HEK293 (cell line): ENCODE data around the gene FGF19.

Source experiments
- YY1 ChIP-seq: fragments of 450-650 bp; formaldehyde crosslinking; IDR thresholded peaks from 2 replicates; pipeline ENCODE4 v1.5.1; 2018; ENCODE audit warnings: missing biosample characterization, missing genetic modification characterization
- ZNF121 ChIP-seq: fragments of 450-650 bp; formaldehyde crosslinking; IDR thresholded peaks from 2 replicates; pipeline ENCODE4 v1.5.1; 2016; ENCODE audit warnings: missing biosample characterization, missing genetic modification characterization
- ZNF324 ChIP-seq: fragments of 450-650 bp; formaldehyde crosslinking; IDR thresholded peaks from 2 replicates; pipeline ENCODE4 v1.5.1; 2016; ENCODE audit warnings: missing biosample characterization, missing genetic modification characterization
- ZNF335 ChIP-seq: fragments of 450-650 bp; formaldehyde crosslinking; conservative IDR thresholded peaks from 2 replicates; pipeline ENCODE4 v1.5.1; 2016; ENCODE audit warnings: missing biosample characterization, missing genetic modification characterization
- ZNF514 ChIP-seq: fragments of 450-650 bp; formaldehyde crosslinking; IDR thresholded peaks from 2 replicates; pipeline ENCODE4 v1.5.1; 2016; ENCODE audit warnings: missing biosample characterization, missing genetic modification characterization
- TF ChIP-seq, protein P1 (sequence below): fragments of 450-650 bp; formaldehyde crosslinking; IDR thresholded peaks from 2 replicates; pipeline ENCODE4 v1.5.1; 2017; ENCODE audit warnings: missing biosample characterization, missing genetic modification characterization
- TF ChIP-seq, protein P2 (sequence below): fragments of 450-650 bp; formaldehyde crosslinking; IDR thresholded peaks from 2 replicates; pipeline ENCODE4 v1.5.1; 2016; ENCODE audit warnings: missing biosample characterization, missing genetic modification characterization
- TF ChIP-seq, protein P3 (sequence below): fragments of 450-650 bp; formaldehyde crosslinking; conservative IDR thresholded peaks from 2 replicates; pipeline ENCODE4 v1.5.1; 2016; ENCODE audit warnings: low read depth, missing biosample characterization, missing genetic modification characterization

DNA sequence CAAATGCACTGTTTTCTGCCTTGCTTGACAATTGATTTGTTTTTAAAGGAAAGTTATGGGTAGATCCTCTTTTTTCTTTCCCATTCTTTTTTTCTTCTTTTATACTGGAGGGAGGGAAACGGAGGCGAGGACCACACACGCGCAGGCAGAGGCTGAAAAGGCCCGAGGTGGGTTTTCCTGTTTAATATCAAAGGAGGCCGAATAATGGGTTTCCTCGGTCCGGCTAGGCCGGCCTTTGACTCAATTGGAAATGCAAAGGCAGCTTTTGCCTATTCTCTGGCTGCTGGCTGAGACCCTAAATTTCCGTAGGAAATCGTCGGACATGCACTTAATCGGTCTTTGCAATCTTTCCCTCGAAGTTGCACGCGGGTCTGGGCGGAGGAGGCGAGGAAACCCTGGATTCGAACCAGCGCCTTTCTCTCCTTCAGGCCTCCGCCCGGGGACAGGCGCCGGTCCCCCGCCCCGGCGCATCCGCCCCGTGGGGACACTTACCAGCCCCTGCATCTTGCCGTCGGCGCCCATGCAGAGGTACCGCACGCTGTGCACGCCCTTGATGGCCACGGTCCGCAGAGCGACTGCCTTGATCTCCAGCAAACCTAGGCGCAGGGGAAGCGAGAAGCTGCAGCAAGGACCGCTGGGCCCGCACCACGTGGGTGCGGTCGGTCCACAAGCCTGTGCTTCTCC, 911 bp downstream of the FGF19 start:
- TF ChIP-seq, protein P1, sequence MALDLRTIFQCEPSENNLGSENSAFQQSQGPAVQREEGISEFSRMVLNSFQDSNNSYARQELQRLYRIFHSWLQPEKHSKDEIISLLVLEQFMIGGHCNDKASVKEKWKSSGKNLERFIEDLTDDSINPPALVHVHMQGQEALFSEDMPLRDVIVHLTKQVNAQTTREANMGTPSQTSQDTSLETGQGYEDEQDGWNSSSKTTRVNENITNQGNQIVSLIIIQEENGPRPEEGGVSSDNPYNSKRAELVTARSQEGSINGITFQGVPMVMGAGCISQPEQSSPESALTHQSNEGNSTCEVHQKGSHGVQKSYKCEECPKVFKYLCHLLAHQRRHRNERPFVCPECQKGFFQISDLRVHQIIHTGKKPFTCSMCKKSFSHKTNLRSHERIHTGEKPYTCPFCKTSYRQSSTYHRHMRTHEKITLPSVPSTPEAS: no peak
- no peak for TF ChIP-seq ZNF324 (tag by site-specific recombination)
- TF ChIP-seq, protein P2, sequence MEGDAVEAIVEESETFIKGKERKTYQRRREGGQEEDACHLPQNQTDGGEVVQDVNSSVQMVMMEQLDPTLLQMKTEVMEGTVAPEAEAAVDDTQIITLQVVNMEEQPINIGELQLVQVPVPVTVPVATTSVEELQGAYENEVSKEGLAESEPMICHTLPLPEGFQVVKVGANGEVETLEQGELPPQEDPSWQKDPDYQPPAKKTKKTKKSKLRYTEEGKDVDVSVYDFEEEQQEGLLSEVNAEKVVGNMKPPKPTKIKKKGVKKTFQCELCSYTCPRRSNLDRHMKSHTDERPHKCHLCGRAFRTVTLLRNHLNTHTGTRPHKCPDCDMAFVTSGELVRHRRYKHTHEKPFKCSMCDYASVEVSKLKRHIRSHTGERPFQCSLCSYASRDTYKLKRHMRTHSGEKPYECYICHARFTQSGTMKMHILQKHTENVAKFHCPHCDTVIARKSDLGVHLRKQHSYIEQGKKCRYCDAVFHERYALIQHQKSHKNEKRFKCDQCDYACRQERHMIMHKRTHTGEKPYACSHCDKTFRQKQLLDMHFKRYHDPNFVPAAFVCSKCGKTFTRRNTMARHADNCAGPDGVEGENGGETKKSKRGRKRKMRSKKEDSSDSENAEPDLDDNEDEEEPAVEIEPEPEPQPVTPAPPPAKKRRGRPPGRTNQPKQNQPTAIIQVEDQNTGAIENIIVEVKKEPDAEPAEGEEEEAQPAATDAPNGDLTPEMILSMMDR (tag by site-specific recombination): no peak
- TF ChIP-seq YY1 (tag by site-specific recombination): no peak
- TF ChIP-seq, protein P3, sequence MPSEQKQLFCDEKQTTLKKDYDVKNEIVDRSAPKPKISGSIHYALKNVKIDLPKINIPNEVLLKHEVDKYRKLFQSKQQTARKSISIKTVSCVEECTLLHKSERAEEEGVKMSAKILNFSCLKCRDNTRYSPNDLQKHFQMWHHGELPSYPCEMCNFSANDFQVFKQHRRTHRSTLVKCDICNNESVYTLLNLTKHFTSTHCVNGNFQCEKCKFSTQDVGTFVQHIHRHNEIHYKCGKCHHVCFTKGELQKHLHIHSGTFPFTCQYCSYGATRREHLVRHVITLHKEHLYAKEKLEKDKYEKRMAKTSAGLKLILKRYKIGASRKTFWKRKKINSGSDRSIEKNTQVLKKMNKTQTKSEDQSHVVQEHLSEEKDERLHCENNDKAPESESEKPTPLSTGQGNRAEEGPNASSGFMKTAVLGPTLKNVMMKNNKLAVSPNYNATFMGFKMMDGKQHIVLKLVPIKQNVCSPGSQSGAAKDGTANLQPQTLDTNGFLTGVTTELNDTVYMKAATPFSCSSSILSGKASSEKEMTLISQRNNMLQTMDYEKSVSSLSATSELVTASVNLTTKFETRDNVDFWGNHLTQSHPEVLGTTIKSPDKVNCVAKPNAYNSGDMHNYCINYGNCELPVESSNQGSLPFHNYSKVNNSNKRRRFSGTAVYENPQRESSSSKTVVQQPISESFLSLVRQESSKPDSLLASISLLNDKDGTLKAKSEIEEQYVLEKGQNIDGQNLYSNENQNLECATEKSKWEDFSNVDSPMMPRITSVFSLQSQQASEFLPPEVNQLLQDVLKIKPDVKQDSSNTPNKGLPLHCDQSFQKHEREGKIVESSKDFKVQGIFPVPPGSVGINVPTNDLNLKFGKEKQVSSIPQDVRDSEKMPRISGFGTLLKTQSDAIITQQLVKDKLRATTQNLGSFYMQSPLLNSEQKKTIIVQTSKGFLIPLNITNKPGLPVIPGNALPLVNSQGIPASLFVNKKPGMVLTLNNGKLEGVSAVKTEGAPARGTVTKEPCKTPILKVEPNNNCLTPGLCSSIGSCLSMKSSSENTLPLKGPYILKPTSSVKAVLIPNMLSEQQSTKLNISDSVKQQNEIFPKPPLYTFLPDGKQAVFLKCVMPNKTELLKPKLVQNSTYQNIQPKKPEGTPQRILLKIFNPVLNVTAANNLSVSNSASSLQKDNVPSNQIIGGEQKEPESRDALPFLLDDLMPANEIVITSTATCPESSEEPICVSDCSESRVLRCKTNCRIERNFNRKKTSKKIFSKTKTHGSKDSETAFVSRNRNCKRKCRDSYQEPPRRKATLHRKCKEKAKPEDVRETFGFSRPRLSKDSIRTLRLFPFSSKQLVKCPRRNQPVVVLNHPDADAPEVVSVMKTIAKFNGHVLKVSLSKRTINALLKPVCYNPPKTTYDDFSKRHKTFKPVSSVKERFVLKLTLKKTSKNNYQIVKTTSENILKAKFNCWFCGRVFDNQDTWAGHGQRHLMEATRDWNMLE: no peak
- no peak for TF ChIP-seq ZNF514 (tag by site-specific recombination)
- no peak for TF ChIP-seq ZNF121
- TF ChIP-seq ZNF335 (tag by site-specific recombination): no peak
